Measurements from ENCODE around the gene MAGI1. TPM values are rescaled to one million over a fixed set of nuclear protein-coding genes. Genes with fewer than 3 reads are reported as not detected.

MAGI1 gene
- total RNA-seq, 4 donors from 2014 or later = 49.5 to 72.1 (median 67.6) TPM

GRCh38 chr3:65776494-65776893, 262.2 kb downstream of the MAGI1 start:
- Histone ChIP-seq H3K27me3 (no peaks in the 10 kb centered on the region), H3K4me1 (no peaks in the 10 kb centered on the region), H3K36me3 (no peaks in the 10 kb centered on the region), H3K9me3 (no peaks in the 10 kb centered on the region), H3K27ac (no peak overlapping the region), H3K4me3 (no peak overlapping the region)
- no peak for DNase-seq
- no peak for TF ChIP-seq POLR2A (IDR thresholded peaks at IDR 0.05)
- TF ChIP-seq, protein P1, sequence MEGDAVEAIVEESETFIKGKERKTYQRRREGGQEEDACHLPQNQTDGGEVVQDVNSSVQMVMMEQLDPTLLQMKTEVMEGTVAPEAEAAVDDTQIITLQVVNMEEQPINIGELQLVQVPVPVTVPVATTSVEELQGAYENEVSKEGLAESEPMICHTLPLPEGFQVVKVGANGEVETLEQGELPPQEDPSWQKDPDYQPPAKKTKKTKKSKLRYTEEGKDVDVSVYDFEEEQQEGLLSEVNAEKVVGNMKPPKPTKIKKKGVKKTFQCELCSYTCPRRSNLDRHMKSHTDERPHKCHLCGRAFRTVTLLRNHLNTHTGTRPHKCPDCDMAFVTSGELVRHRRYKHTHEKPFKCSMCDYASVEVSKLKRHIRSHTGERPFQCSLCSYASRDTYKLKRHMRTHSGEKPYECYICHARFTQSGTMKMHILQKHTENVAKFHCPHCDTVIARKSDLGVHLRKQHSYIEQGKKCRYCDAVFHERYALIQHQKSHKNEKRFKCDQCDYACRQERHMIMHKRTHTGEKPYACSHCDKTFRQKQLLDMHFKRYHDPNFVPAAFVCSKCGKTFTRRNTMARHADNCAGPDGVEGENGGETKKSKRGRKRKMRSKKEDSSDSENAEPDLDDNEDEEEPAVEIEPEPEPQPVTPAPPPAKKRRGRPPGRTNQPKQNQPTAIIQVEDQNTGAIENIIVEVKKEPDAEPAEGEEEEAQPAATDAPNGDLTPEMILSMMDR (IDR thresholded peaks at IDR 0.05) = no peak

- no peak for DNase-seq
- TF ChIP-seq, protein P1 (IDR thresholded peaks at IDR 0.05) = no peak
- no peak for TF ChIP-seq POLR2A (IDR thresholded peaks at IDR 0.05)
- no peak overlapping the region for H3K27ac ChIP-seq
- no peak overlapping the region for H3K4me3 ChIP-seq
- no peaks in the 10 kb centered on the region for H3K27me3 ChIP-seq
- H3K9me3 ChIP-seq = no peaks in the 10 kb centered on the region
- no peaks in the 10 kb centered on the region for H3K36me3 ChIP-seq
- no peaks in the 10 kb centered on the region for H3K4me1 ChIP-seq
Measured at GRCh38 chr3:65776081-65776480, 262.6 kb downstream of the MAGI1 start.

DNA sequence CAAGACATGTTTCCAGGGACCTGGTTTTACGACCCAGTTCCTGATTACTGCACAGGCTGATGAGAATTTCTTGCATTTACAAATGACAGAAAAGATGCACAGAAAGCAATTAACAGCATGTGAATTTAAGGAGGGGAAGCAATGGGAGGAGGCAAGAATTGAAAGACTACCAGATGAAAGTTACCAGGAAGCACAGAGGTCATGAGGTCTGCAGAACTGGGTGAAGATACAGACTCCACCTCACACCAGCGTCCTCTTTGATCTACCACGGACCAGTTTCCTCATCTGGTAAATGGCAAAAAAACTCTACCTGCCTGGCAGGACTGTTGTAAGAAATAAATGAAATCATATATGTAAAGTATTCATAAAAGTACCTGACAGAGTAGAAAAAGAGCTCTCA, 266.0 kb downstream of the MAGI1 start:
- Histone ChIP-seq H3K27me3 (no peaks in the 10 kb centered on the region), H3K4me1 (no peaks in the 10 kb centered on the region), H3K36me3 (no peaks in the 10 kb centered on the region), H3K9me3 (no peaks in the 10 kb centered on the region), H3K27ac (no peak overlapping the region), H3K4me3 (no peak overlapping the region)
- DNase-seq = no peak
- TF ChIP-seq, protein P1 (IDR thresholded peaks at IDR 0.05) = no peak
- no peak for TF ChIP-seq POLR2A (IDR thresholded peaks at IDR 0.05)

DNA sequence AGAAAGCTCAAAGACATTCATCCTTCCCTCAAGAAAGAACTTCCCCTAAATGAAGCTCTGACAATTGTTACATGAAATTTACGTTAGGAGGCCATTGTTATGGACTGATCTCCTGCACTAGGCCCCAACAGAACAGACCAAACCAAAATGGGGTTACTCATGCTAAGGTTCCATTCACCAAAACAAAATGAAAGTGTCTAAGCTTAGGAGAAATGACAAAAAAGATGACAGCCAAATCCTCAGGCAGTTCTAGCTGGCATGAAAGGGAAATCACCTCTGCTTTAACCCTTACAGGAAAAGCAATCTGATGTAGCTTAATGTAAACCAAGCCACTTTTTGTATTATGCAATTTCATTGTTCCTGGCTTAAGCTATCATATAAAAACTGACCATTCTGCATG, 271.2 kb downstream of the MAGI1 start:
- H3K27ac ChIP-seq = no peak overlapping the region
- no peaks in the 10 kb centered on the region for H3K27me3 ChIP-seq
- no peak overlapping the region for H3K4me3 ChIP-seq
- TF ChIP-seq, protein P1 (IDR thresholded peaks at IDR 0.05) = no peak
- TF ChIP-seq POLR2A (IDR thresholded peaks at IDR 0.05) = no peak
- no peaks in the 10 kb centered on the region for H3K9me3 ChIP-seq
- H3K36me3 ChIP-seq = no peaks in the 10 kb centered on the region
- no peak for DNase-seq
- no peaks in the 10 kb centered on the region for H3K4me1 ChIP-seq

- no peak for TF ChIP-seq POLR2A (IDR thresholded peaks at IDR 0.05)
- TF ChIP-seq, protein P1 (IDR thresholded peaks at IDR 0.05) = no peak
Measured at GRCh38 chr3:65762235-65762580, 276.5 kb downstream of the MAGI1 start.

More at GRCh38 chr3:65762235-65762580, 276.5 kb downstream of the MAGI1 start:
- H3K9me3 ChIP-seq = no peaks in the 10 kb centered on the region
- H3K4me3 ChIP-seq = no peak overlapping the region
- no peaks in the 10 kb centered on the region for H3K4me1 ChIP-seq
- no peak for DNase-seq
- no peaks in the 10 kb centered on the region for H3K27me3 ChIP-seq
- no peak overlapping the region for H3K27ac ChIP-seq
- no peaks in the 10 kb centered on the region for H3K36me3 ChIP-seq
